K562 (cell line): Measurements from ENCODE around the gene GLT8D2.

Source experiments
- EZH2 ChIP-seq: IDR thresholded peaks from 2 replicates; pipeline ENCODE4 v1.6.1; 2012; ENCODE audit warnings: low read depth, mild to moderate bottlenecking, inconsistent platforms, low read length, borderline replicate concordance
- NFYB ChIP-seq: IDR thresholded peaks from 2 replicates; pipeline ENCODE4 v1.6.1; 2011; ENCODE audit warnings: mild to moderate bottlenecking, moderate library complexity; ENCODE audit not compliant: insufficient read length; ENCODE audit errors: extremely low read depth
- SP1 ChIP-seq: sonication (generic); formaldehyde crosslinking; IDR thresholded peaks from 2 replicates; pipeline ENCODE4 v1.8.1; 2022; ENCODE audit warnings: mild to moderate bottlenecking, missing genetic modification reagents
- TF ChIP-seq, protein P1 (sequence below), 2 experiments: fragments of 450-650 bp in 1 of 2; sonication (generic) in 1 of 2; formaldehyde crosslinking in 1 of 2; IDR thresholded peaks; 2 replicates each; pipeline versions ENCODE4 v1.7.1 to v1.9.0; 2016 to 2022; ENCODE audit warnings: inconsistent platforms in 1 of 2, mild to moderate bottlenecking in 1 of 2, missing genetic modification reagents in 1 of 2

DNA sequence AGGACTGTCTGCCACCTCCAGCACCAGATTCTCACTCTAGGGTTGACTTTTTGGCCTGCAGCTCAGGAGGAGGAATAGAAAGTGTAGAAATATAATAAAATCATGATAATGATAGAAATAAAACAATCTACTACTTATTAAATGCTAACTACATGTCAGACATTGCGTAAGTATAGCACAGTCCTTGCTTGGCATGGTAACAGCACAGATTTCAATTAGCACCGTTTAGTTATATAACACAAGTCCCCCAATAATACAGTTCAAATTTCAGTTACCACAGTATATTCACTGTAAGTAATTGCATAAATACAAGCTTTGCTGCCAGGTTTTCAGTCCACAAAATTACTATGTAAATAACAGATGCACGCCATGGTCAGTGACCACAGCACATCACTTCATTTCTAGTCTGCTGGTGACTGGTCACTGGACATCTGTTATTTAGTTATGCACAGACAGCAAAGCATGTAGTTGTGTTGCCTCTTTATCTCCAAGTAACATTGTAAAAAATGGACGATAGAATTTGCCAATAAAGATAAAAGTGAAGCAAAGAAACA is 6.5 kb upstream of the GLT8D2 start:
- no peak for TF ChIP-seq NFYB
- TF ChIP-seq SP1 (CRISPR knock-in tag) = no peak
- TF ChIP-seq, protein P1, sequence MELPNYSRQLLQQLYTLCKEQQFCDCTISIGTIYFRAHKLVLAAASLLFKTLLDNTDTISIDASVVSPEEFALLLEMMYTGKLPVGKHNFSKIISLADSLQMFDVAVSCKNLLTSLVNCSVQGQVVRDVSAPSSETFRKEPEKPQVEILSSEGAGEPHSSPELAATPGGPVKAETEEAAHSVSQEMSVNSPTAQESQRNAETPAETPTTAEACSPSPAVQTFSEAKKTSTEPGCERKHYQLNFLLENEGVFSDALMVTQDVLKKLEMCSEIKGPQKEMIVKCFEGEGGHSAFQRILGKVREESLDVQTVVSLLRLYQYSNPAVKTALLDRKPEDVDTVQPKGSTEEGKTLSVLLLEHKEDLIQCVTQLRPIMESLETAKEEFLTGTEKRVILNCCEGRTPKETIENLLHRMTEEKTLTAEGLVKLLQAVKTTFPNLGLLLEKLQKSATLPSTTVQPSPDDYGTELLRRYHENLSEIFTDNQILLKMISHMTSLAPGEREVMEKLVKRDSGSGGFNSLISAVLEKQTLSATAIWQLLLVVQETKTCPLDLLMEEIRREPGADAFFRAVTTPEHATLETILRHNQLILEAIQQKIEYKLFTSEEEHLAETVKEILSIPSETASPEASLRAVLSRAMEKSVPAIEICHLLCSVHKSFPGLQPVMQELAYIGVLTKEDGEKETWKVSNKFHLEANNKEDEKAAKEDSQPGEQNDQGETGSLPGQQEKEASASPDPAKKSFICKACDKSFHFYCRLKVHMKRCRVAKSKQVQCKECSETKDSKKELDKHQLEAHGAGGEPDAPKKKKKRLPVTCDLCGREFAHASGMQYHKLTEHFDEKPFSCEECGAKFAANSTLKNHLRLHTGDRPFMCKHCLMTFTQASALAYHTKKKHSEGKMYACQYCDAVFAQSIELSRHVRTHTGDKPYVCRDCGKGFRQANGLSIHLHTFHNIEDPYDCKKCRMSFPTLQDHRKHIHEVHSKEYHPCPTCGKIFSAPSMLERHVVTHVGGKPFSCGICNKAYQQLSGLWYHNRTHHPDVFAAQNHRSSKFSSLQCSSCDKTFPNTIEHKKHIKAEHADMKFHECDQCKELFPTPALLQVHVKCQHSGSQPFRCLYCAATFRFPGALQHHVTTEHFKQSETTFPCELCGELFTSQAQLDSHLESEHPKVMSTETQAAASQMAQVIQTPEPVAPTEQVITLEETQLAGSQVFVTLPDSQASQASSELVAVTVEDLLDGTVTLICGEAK (IDR thresholded peaks at IDR 0.05) = no peak
- TF ChIP-seq, protein P1 (CRISPR knock-in tag; IDR thresholded peaks at IDR 0.05) = no peak
- TF ChIP-seq EZH2 = no peak
